ENCODE measurements around the gene DCHS2. TPM values are rescaled to one million over a fixed set of nuclear protein-coding genes. Genes with fewer than 3 reads are reported as not detected.

The DCHS2 gene
- total RNA-seq, 2 experiments from 2014 or later = not detected

GRCh38 chr4:154390324-154390723, 101.3 kb downstream of the DCHS2 start:
- Histone ChIP-seq H2AFZ (ENCODE audit: low read length) (no peak overlapping the region), H3K27ac (ENCODE audit: low read depth, low read length, poor library complexity, severe bottlenecking) (no peak overlapping the region), H3K4me3 (ENCODE audit: low read depth, low read length, poor library complexity, severe bottlenecking) (no peak overlapping the region), H4K20me1 (ENCODE audit: insufficient read depth, low read length) (no peaks in the 10 kb centered on the region), H3K4me1 (ENCODE audit: insufficient read depth, low read length, poor library complexity, severe bottlenecking) (no peaks in the 10 kb centered on the region), H3K36me3 (ENCODE audit: insufficient read depth, low read length) (no peaks in the 10 kb centered on the region), H3K9me3 (ENCODE audit: low read length) (no peaks in the 10 kb centered on the region), H3K4me2 (ENCODE audit: low read length) (no peak overlapping the region), H3K79me2 (ENCODE audit: insufficient read depth, low read depth, low read length) (no peaks in the 10 kb centered on the region), H3K9me2 (ENCODE audit: insufficient read depth, low read length) (no peaks in the 10 kb centered on the region)
- intact Hi-C loops (cut with micrococcal nuclease; ENCODE audit: unreplicated experiment) = no loop called here
- ChIA-PET POLR2A (no interaction called here), CTCF (ENCODE audit: unreplicated experiment) (no interaction called here)
- BruUV-seq (replicated peaks) = no TSS peak
- DNase-seq (ENCODE audit: low spot score) = no peak
- TF ChIP-seq CTCF (conservative IDR thresholded peaks at IDR 0.05; ENCODE audit: low read length) (no peak), EZH2phosphoT487 (IDR thresholded peaks at IDR 0.05; ENCODE audit: borderline replicate concordance, low read depth, low read length) (no peak)

GRCh38 chr4:154389148-154389547, 102.5 kb downstream of the DCHS2 start:
- Histone ChIP-seq H3K4me2 (ENCODE audit: low read length) (no peak overlapping the region), H2AFZ (ENCODE audit: low read length) (no peak overlapping the region), H3K36me3 (ENCODE audit: insufficient read depth, low read length) (no peaks in the 10 kb centered on the region), H3K9me3 (ENCODE audit: low read length) (no peaks in the 10 kb centered on the region), H3K9me2 (ENCODE audit: insufficient read depth, low read length) (no peaks in the 10 kb centered on the region), H3K27ac (ENCODE audit: low read depth, low read length, poor library complexity, severe bottlenecking) (no peak overlapping the region), H3K79me2 (ENCODE audit: insufficient read depth, low read depth, low read length) (no peaks in the 10 kb centered on the region), H3K4me1 (ENCODE audit: insufficient read depth, low read length, poor library complexity, severe bottlenecking) (no peaks in the 10 kb centered on the region), H3K4me3 (ENCODE audit: low read depth, low read length, poor library complexity, severe bottlenecking) (no peak overlapping the region), H4K20me1 (ENCODE audit: insufficient read depth, low read length) (no peaks in the 10 kb centered on the region)
- ChIA-PET CTCF (ENCODE audit: unreplicated experiment) (no interaction called here), POLR2A (interaction anchor here (0.6 kb wide), 1 partner anchor 38 kb away, joined by 3 read pairs; no protein-coding TSS in a partner anchor)
- no peak for TF ChIP-seq CTCF (conservative IDR thresholded peaks at IDR 0.05; ENCODE audit: low read length)
- TF ChIP-seq EZH2phosphoT487 (IDR thresholded peaks at IDR 0.05; ENCODE audit: borderline replicate concordance, low read depth, low read length) = no peak
- intact Hi-C loops (cut with micrococcal nuclease; ENCODE audit: unreplicated experiment) = no loop called here
- no peak for DNase-seq (ENCODE audit: low spot score)
- BruUV-seq (replicated peaks) = no TSS peak

- Histone ChIP-seq H3K4me3 (ENCODE audit: low read depth, low read length, poor library complexity, severe bottlenecking) (no peak overlapping the region), H3K79me2 (ENCODE audit: insufficient read depth, low read depth, low read length) (no peaks in the 10 kb centered on the region), H3K27ac (ENCODE audit: low read depth, low read length, poor library complexity, severe bottlenecking) (no peak overlapping the region), H4K20me1 (ENCODE audit: insufficient read depth, low read length) (no peaks in the 10 kb centered on the region), H3K4me2 (ENCODE audit: low read length) (no peak overlapping the region), H3K4me1 (ENCODE audit: insufficient read depth, low read length, poor library complexity, severe bottlenecking) (no peaks in the 10 kb centered on the region), H2AFZ (ENCODE audit: low read length) (no peak overlapping the region), H3K9me3 (ENCODE audit: low read length) (no peaks in the 10 kb centered on the region), H3K9me2 (ENCODE audit: insufficient read depth, low read length) (no peaks in the 10 kb centered on the region), H3K36me3 (ENCODE audit: insufficient read depth, low read length) (no peaks in the 10 kb centered on the region)
- ChIA-PET POLR2A (no interaction called here), CTCF (ENCODE audit: unreplicated experiment) (no interaction called here)
- no peak for DNase-seq (ENCODE audit: low spot score)
- BruUV-seq (replicated peaks) = no TSS peak
- TF ChIP-seq EZH2phosphoT487 (IDR thresholded peaks at IDR 0.05; ENCODE audit: borderline replicate concordance, low read depth, low read length) (no peak), CTCF (conservative IDR thresholded peaks at IDR 0.05; ENCODE audit: low read length) (no peak)
- intact Hi-C loops (cut with micrococcal nuclease; ENCODE audit: unreplicated experiment) = no loop called here
Measured at GRCh38 chr4:154384012-154384411, 107.6 kb downstream of the DCHS2 start.

Measured in OCI-LY7 (cell line).